Mucosa of gallbladder (tissue), 1 donor: ENCODE data around the gene SAYSD1. TPM values are rescaled to one million over a fixed set of nuclear protein-coding genes. Genes with fewer than 3 reads are reported as not detected.

Source experiments
- DNase-seq: peaks from one replicate; pipeline ENCODE4 v3.0.0-alpha.2; 2020; ENCODE audit warnings: low spot score
- total RNA-seq: library from RNA; stranded (reverse); gene quantifications from one replicate; pipeline ENCODE4 v1.2.1, GENCODE V29; 2021
- donor health status: DM: no; HTN: no; CAD: no.

The SAYSD1 gene
- total RNA-seq, 1 donor from 2014 or later, result 15.9 TPM

GRCh38 chr6:39079197-39080125 lies 35.5 kb downstream of the SAYSD1 start:
- no peak for DNase-seq

DNA sequence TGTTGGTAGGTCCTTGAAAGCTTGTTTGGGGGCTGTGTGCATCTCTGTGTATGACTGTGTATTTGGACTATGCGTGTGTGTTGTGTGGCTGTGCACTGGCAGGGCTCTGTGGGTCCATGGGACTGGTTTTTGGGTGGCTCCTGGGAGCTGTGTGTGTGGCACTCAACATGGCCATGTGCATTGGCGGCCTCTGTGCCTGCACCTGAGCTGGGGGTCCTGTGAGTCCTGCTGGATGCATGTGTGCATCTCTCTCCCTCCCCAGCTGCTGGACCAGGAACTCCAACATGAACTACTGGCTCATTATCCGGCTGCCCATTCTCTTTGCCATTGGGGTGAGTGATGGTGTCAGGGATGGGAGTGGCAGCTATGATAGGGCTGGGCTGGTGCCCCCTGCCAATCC lies 36.3 kb downstream of the SAYSD1 start:
- no peak for DNase-seq

GRCh38 chr6:39077882-39078594 lies 36.9 kb downstream of the SAYSD1 start:
- no peak for DNase-seq

DNA sequence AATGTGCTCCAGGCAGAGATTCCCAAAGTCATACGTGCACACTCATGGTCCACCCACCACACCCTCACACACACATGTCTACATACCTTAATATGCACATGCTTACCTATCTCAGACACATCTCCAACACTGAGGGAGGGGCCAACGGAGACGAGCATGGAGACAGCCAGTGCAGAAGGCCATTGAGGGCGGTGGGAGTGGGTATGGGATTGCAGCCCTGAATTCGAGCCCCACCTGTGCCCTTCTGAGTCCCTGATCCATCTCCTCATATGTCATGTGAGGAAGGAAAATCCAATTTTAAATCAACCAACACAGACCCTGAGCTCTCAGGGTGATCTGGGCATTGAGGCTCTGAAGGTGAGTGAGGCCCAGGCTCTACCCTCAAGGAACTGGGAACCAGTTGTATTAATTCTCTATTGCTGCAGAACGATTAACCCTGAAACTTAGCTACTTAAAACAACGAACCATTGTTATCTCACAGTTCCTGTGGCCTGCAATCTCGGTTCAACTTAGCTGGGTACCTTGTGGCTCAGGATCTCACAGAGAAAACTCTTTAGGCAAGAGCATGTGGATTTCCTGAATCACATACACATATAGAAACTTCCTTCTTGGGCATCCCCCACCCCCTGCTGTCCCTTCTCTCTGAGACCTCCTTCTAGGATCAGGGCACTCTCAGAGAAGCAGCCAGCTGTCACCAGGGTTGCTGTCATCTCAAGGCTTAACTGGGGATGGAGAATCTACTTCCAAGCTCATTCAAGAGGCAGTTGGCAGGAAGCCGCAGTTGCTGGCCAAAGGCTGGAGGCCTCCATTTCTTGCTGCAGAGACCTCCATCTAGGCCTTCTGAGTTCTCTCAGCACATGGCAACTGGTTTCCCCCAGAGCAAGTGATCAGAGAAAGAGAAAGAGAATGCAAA lies 38.1 kb downstream of the SAYSD1 start:
- no peak for DNase-seq

- no peak for DNase-seq
Measured at GRCh38 chr6:39075807-39076622, 39.0 kb downstream of the SAYSD1 start.

- DNase-seq, result no peak
Measured at GRCh38 chr6:39075010-39075686, 39.8 kb downstream of the SAYSD1 start.

GRCh38 chr6:39074486-39074885 lies 40.5 kb downstream of the SAYSD1 start:
- DNase-seq, result no peak

GRCh38 chr6:39073471-39074355 lies 41.3 kb downstream of the SAYSD1 start:
- DNase-seq, result no peak

- no peak for DNase-seq
Measured at GRCh38 chr6:39072830-39073229, 42.2 kb downstream of the SAYSD1 start.

- DNase-seq, result no peak
Measured at GRCh38 chr6:39068391-39068790, 46.6 kb downstream of the SAYSD1 start.

GRCh38 chr6:39065561-39065960 lies 49.4 kb downstream of the SAYSD1 start:
- DNase-seq, result no peak

- no peak for DNase-seq
Measured at GRCh38 chr6:39063526-39063925, 51.5 kb downstream of the SAYSD1 start.

GRCh38 chr6:39062014-39062740 lies 52.8 kb downstream of the SAYSD1 start:
- DNase-seq, result no peak

- no peak for DNase-seq
Measured at GRCh38 chr6:39061588-39061987, 53.4 kb downstream of the SAYSD1 start.

DNA sequence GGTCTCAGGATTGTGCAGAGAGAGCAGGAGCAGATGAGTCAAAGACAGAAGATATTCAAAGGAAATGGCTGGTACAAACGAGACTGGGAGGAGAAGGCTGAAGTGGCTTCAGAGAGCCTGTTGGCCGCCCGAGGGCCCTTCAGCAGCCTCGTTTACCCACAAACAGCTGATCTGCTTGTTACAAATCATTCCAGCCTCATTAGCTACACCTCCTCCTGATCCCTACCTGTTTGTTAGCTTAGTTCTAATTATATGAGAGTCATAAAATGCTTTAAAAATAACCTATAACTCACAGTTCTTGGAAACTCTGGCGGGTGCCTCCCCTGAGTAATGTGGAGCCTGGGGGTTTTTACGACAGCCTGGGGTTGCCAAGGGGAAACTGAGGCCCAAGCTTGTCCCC lies 53.8 kb downstream of the SAYSD1 start:
- DNase-seq, result no peak

DNA sequence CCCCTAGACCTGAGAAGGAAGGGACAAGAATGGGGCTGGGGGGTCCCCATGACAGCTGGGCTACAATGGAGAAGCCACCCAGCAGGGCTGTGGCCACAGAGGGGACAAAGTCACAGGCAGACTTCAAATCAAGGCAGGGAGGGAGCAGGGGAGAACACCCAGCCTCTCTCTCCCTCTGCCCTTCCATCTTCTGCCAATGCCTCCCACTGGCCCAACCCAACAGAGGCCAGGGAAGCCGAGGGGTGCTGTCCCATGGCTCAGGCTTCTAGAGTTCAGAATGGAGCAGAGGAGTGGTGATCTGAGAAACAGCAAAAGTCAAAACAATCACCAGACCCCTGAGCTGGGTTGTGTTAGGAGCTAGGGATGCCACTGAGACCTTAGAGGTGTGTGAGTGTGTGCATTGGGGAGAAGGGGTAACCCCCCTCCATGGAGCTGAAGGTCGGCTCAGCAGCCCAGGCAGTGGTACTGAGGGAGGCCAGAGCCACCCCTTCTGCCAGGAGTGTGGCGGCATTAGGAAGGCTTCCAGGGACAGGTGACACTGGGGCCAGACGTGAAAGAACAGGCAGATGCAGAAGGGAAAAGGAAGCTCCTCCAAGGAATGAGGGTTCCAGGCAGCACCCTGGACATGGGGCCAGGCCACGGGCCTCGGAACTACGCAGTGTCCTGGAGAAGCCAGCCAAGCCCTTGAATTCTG lies 54.4 kb downstream of the SAYSD1 start:
- no peak for DNase-seq

GRCh38 chr6:39059496-39060310 lies 55.3 kb downstream of the SAYSD1 start:
- no peak for DNase-seq
